ENCODE measurements around the gene LRRC75A.

- TF ChIP-seq CTCF (IDR thresholded peaks at IDR 0.05): no peak
- TF ChIP-seq POLR2A (IDR thresholded peaks at IDR 0.05): no peak
- no peak for TF ChIP-seq POLR2AphosphoS5 (IDR thresholded peaks at IDR 0.05; ENCODE audit: insufficient read depth in 1 of 2, low read depth in 1 of 2)
These were observed 16.0 kb upstream of the LRRC75A start for GRCh38 chr17:16507918-16508533.

All from vagina (tissue), 2 donors.